Measurements from ENCODE around the gene ANXA11.
"Not testable (repeated sequence)": the region's sequence is repeated elsewhere in the genome, so short reads cannot be mapped to it uniquely, and the experiment has no call there.

ANXA11 gene

GRCh38 chr10:80205477-80206276, at the start of gene ANXA11:
Gene ANXA11, minus strand, starts transcription at chr10:80205537. Its CDS starts 32,676 bp downstream, at chr10:80172861.
- peak within 1 kb of the TSS; percentile 58 for H3K4me3 ChIP-seq (ENCODE audit: low read length)
- H3K27me3 ChIP-seq (ENCODE audit: insufficient read depth, low read length), result peaks cover 30% of the 10 kb centered on the region
- H2AFZ ChIP-seq (ENCODE audit: low read depth, low read length), result peak within 1 kb of the TSS; percentile 97
- H3K36me3 ChIP-seq (ENCODE audit: insufficient read depth, low read length), result no peaks in the 10 kb centered on the region
- H3K9me3 ChIP-seq (ENCODE audit: low read length), result no peaks in the 10 kb centered on the region
- H3K4me1 ChIP-seq (ENCODE audit: insufficient read depth, low read length), result peaks cover 5% of the 10 kb centered on the region

DNA sequence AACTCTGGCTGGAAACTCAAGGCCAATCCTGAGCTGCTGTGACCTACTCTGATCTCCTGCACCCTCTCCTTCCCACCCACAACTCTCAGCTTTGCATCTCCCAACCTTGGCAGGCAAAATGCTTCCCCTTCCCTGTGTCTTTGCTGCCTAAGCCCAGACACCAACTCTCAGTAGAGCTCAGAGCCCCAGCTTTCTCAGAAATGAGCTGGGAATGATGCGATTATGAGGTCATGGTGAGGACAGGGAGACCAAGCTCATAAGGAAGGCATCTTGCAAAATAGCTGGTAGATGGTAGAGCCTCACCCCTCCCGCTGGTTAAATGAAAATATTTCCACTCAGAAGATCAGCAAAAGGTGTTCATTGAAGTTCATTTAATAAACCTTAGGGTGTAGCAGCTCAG, 49.4 kb upstream of the ANXA11 start:
- not testable (repeated sequence) for H3K4me1 ChIP-seq (ENCODE audit: insufficient read depth, low read length); H3K27me3 ChIP-seq (ENCODE audit: insufficient read depth, low read length); H2AFZ ChIP-seq (ENCODE audit: low read depth, low read length); H3K36me3 ChIP-seq (ENCODE audit: insufficient read depth, low read length); H3K4me3 ChIP-seq (ENCODE audit: low read length); H3K9me3 ChIP-seq (ENCODE audit: low read length)

- H3K27me3 ChIP-seq (ENCODE audit: insufficient read depth, low read length); H2AFZ ChIP-seq (ENCODE audit: low read depth, low read length); H3K4me1 ChIP-seq (ENCODE audit: insufficient read depth, low read length); H3K36me3 ChIP-seq (ENCODE audit: insufficient read depth, low read length); H3K9me3 ChIP-seq (ENCODE audit: low read length); H3K4me3 ChIP-seq (ENCODE audit: low read length): not testable (repeated sequence)
Observed at GRCh38 chr10:80253963-80254271, 48.6 kb upstream of the ANXA11 start.

DNA sequence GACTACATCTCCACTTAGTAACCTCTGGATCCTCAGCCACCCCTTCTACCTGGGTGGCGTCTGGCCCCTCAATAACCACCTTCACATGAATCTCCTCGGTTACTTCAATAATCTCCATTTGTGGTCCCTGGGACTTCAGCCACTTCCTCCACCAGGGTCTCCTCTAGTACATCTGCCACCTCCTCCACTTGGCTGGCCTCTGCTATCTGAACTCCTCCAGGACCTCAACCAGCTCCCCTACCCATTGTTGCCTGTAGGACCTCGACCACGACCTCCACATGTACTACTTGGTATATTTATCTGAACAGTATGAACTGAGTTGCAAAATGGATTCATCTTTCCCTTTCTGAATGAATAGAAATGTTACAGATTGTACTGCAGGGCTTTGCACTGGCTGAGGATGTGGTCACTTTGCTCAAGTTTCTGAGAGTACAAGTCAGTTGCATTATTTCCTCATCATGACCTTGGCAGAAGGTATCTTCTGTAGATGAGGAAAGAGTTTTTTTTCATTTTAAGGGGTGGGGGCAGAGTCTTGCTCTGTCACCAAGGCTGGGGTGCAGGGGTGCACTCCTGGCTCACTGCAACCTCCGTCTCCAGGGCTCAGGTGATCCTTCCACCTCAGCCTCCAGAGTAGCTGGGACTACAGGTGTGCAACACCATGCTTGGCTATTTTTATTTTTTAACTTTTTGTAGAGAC, 48.1 kb upstream of the ANXA11 start:
- H3K36me3 ChIP-seq (ENCODE audit: insufficient read depth, low read length), result no peaks in the 10 kb centered on the region
- no peaks in the 10 kb centered on the region for H3K4me1 ChIP-seq (ENCODE audit: insufficient read depth, low read length)
- H2AFZ ChIP-seq (ENCODE audit: low read depth, low read length), result no peak overlapping the region
- no peaks in the 10 kb centered on the region for H3K27me3 ChIP-seq (ENCODE audit: insufficient read depth, low read length)
- no peak overlapping the region for H3K4me3 ChIP-seq (ENCODE audit: low read length)
- H3K9me3 ChIP-seq (ENCODE audit: low read length), result no peaks in the 10 kb centered on the region

- Histone ChIP-seq H3K27me3 (ENCODE audit: insufficient read depth, low read length) (no peaks in the 10 kb centered on the region), H2AFZ (ENCODE audit: low read depth, low read length) (no peak overlapping the region), H3K4me1 (ENCODE audit: insufficient read depth, low read length) (no peaks in the 10 kb centered on the region), H3K4me3 (ENCODE audit: low read length) (no peak overlapping the region), H3K9me3 (ENCODE audit: low read length) (no peaks in the 10 kb centered on the region), H3K36me3 (ENCODE audit: insufficient read depth, low read length) (no peaks in the 10 kb centered on the region)
Observed at GRCh38 chr10:80252296-80252887, 47.1 kb upstream of the ANXA11 start.

- H3K4me3 ChIP-seq (ENCODE audit: low read length); H3K4me1 ChIP-seq (ENCODE audit: insufficient read depth, low read length); H3K27me3 ChIP-seq (ENCODE audit: insufficient read depth, low read length); H3K9me3 ChIP-seq (ENCODE audit: low read length); H2AFZ ChIP-seq (ENCODE audit: low read depth, low read length); H3K36me3 ChIP-seq (ENCODE audit: insufficient read depth, low read length): not testable (repeated sequence)
Observed at GRCh38 chr10:80251703-80252280, 46.5 kb upstream of the ANXA11 start.

- not testable (repeated sequence) for H3K36me3 ChIP-seq (ENCODE audit: insufficient read depth, low read length); H3K27me3 ChIP-seq (ENCODE audit: insufficient read depth, low read length); H3K4me1 ChIP-seq (ENCODE audit: insufficient read depth, low read length); H3K4me3 ChIP-seq (ENCODE audit: low read length); H2AFZ ChIP-seq (ENCODE audit: low read depth, low read length); H3K9me3 ChIP-seq (ENCODE audit: low read length)
Observed at GRCh38 chr10:80250399-80250798, 45.1 kb upstream of the ANXA11 start.

DNA sequence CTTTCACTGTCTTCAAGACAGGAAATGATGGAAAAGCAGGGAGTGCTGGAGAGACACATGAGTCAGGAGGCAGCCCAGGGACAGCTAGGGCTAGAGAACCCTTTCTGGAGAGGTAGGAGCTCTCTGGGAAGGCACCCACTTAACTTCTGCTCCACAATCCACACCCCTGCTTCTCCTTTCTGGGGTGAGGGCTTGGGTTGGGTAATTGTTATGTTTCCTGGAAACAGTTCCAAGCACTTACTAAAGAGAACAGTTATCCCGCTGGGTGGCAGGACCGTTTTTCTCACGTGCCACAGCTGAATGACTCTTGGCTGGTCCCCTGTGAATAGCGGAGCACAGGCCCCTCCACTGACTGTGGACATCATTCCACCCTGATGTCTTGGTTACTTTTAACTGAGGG, 44.6 kb upstream of the ANXA11 start:
- H3K9me3 ChIP-seq (ENCODE audit: low read length); H3K27me3 ChIP-seq (ENCODE audit: insufficient read depth, low read length); H3K4me3 ChIP-seq (ENCODE audit: low read length); H2AFZ ChIP-seq (ENCODE audit: low read depth, low read length); H3K36me3 ChIP-seq (ENCODE audit: insufficient read depth, low read length); H3K4me1 ChIP-seq (ENCODE audit: insufficient read depth, low read length): not testable (repeated sequence)

GRCh38 chr10:80247611-80248010, 42.3 kb upstream of the ANXA11 start:
- H3K36me3 ChIP-seq (ENCODE audit: insufficient read depth, low read length); H3K4me1 ChIP-seq (ENCODE audit: insufficient read depth, low read length); H3K4me3 ChIP-seq (ENCODE audit: low read length); H3K27me3 ChIP-seq (ENCODE audit: insufficient read depth, low read length); H3K9me3 ChIP-seq (ENCODE audit: low read length); H2AFZ ChIP-seq (ENCODE audit: low read depth, low read length): not testable (repeated sequence)

DNA sequence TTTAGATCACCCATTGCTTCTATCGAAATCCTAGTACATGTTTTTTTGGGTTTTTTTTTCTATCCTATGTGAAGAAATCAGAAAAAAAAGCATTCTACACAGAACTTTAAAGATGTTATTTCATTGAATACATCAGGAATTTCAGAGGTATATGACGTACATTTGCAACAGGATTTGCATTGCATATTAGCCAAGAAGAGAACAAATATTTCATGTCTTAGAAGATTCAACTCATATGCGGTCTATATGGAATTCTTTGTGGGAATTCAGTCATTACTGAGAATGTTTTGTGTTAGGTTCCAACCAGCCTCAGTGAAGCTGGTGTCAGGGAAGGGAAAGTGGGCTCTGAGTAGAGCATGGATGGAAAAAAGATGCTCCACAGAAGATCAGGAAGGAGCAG, 39.0 kb upstream of the ANXA11 start:
- not testable (repeated sequence) for H3K4me3 ChIP-seq (ENCODE audit: low read length); H3K27me3 ChIP-seq (ENCODE audit: insufficient read depth, low read length); H3K4me1 ChIP-seq (ENCODE audit: insufficient read depth, low read length); H2AFZ ChIP-seq (ENCODE audit: low read depth, low read length); H3K36me3 ChIP-seq (ENCODE audit: insufficient read depth, low read length); H3K9me3 ChIP-seq (ENCODE audit: low read length)

DNA sequence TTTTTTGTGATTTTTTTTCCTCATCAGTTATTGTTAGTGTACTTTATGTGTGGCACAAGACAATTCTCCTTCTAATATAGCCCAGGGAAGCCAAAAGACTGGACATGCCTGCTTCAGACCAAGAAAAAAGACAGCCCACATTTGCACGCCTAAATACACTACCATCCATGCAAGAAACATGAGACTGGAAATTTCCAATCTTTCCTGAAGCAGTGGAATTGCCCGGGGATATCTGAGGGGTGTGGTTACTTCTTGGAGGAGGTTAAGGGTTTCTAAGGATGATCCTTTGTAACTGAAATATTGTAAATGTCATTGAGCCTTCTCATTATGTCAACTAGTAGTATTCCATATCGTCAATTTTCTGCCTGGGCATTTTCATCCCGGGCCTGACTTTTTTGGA, 37.0 kb upstream of the ANXA11 start:
- H2AFZ ChIP-seq (ENCODE audit: low read depth, low read length); H3K27me3 ChIP-seq (ENCODE audit: insufficient read depth, low read length); H3K4me1 ChIP-seq (ENCODE audit: insufficient read depth, low read length); H3K36me3 ChIP-seq (ENCODE audit: insufficient read depth, low read length); H3K4me3 ChIP-seq (ENCODE audit: low read length); H3K9me3 ChIP-seq (ENCODE audit: low read length): not testable (repeated sequence)

- H3K4me1 ChIP-seq (ENCODE audit: insufficient read depth, low read length); H3K36me3 ChIP-seq (ENCODE audit: insufficient read depth, low read length); H2AFZ ChIP-seq (ENCODE audit: low read depth, low read length); H3K27me3 ChIP-seq (ENCODE audit: insufficient read depth, low read length); H3K4me3 ChIP-seq (ENCODE audit: low read length); H3K9me3 ChIP-seq (ENCODE audit: low read length): not testable (repeated sequence)
Observed at GRCh38 chr10:80236457-80236856, 31.1 kb upstream of the ANXA11 start.

DNA sequence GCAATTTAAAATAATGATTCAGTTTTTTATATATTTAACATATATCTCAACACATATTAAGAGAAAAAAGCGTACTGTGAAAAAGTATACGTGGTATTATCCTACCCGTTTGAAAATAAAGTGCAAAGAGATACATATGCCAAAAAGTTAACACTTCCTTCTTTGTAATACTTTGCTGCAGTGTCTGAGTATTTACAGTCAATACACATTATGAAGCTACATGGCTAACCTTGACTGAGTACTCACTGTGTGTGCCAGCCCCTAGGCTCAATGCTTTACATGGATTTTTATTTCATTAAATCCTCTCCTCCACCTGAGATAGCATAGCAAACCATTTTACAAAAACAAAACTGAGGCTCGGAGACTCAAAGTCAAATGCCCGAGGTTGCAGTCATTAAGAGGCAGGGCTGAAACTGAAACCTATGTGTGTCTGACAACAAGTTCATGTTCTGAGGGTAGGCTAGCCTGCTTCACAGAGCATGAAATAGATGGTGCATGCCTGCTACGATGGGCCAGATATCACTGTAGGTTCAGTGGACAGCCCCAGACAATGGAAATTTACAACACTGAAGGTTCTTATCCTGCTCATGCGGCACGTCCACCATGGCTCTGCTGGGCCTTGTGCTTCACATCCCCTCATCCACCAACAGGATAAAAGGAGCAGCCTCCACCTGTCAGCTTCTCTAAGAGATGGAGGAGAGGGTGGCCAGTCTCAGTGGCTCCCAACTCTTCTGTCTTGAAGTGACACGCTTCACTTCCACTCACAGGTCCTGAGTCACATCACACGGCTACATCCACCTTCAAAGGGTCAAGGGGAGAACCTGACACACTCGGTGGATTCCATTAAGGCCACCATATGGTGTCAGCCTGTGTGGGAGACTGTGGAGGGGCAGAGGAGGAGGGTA, 29.2 kb upstream of the ANXA11 start:
- not testable (repeated sequence) for H3K4me3 ChIP-seq (ENCODE audit: low read length); H3K4me1 ChIP-seq (ENCODE audit: insufficient read depth, low read length); H3K36me3 ChIP-seq (ENCODE audit: insufficient read depth, low read length); H2AFZ ChIP-seq (ENCODE audit: low read depth, low read length); H3K27me3 ChIP-seq (ENCODE audit: insufficient read depth, low read length); H3K9me3 ChIP-seq (ENCODE audit: low read length)
